ENCODE measurements around the gene FAM107B.

DNA sequence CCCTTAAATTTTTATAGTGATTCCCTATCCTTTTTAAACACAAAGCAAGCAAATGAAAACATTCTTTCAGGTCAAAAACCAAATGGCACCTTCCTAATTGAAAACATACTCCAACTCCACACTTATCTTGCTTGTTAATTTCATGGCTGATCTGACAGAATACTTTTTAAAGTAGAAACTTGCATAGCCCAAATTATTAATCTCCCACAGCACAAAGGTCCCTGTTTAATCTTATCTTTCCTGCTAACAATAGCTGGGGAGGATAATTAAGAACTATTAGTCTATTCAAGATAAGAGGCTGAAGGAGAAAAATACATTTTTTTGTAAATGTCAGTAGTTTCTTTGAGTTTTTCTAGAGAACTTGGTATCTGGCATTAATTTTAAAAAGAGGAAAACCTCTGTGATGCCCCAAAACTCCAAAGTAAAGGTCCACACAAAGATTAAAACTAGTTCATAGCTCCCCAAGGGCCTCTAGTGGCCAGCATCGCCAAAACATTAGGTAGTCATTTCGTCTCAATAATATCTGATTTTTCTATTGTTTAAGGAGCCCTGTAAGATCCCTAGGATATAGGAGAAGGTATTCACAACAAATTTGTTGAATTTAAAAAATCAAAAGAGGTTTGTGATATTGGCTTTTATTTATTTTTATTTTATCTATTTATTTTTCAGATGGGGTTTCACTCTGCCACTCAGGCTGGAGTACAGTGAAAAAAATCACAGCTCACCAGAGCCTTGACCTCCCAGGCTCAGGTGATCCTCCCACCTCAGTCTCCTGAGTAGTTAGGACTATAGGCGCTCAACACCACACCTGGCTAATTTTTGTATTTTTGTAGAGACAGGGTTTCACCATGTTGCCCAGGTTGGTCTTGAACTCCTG is 48.4 kb upstream of the FAM107B start:
- peak; percentile 64 for TF ChIP-seq CTCF (IDR thresholded peaks at IDR 0.05; ENCODE audit: poor library complexity)
- no peak for TF ChIP-seq EZH2 (IDR thresholded peaks at IDR 0.05; ENCODE audit: borderline replicate concordance)
- no peak for TF ChIP-seq EZH2phosphoT487 (IDR thresholded peaks at IDR 0.05; ENCODE audit: low read depth, severe bottlenecking, unreplicated experiment)

All from hepatocyte (in vitro differentiated cells).